Measurements from ENCODE around the gene PICALM. TPM values are rescaled to one million over a fixed set of nuclear protein-coding genes. Genes with fewer than 3 reads are reported as not detected.

The PICALM gene
- total and polyA plus RNA-seq, 2 of the 4 experiments (the other 2 are of a cell fraction), result 235 to 453 TPM

GRCh38 chr11:85976525-85976924 lies 92.4 kb downstream of the PICALM start:
- Histone ChIP-seq H3K79me1 (ENCODE audit: low read depth in 1 of 2, low read length in 2 of 2) (peaks cover 30 to 56% of the 10 kb centered on the region in 2 experiments), H2AK9ac (replicated peaks; ENCODE audit: low read depth, low read length, poor library complexity) (no peak overlapping the region), H2AK5ac (ENCODE audit: low read depth, low read length) (no peak overlapping the region), H3K4me3 (ENCODE audit: insufficient read depth, low read depth, low read length) (no peak overlapping the region), H3K27ac (ENCODE audit: insufficient read depth, low read length) (no peak overlapping the region), H2BK20ac (ENCODE audit: low read depth, low read length) (no peak overlapping the region), H3K56ac (ENCODE audit: extremely low read depth, insufficient read depth, low read length) (no peak overlapping the region), H2BK15ac (ENCODE audit: low read depth, low read length) (no peak overlapping the region), H3K36me3 (ENCODE audit: control insufficient read depth, insufficient read depth, low read length) (peaks cover 38% of the 10 kb centered on the region), H3K23ac (ENCODE audit: low read depth, low read length) (no peak overlapping the region), H3K9ac (ENCODE audit: low read depth, low read length) (no peak overlapping the region), H2BK5ac (ENCODE audit: low read depth, low read length, poor library complexity, severe bottlenecking) (no peak overlapping the region), H3K14ac (replicated peaks; ENCODE audit: low read depth, low read length) (no peak overlapping the region), H3K27me3 (ENCODE audit: control insufficient read depth, insufficient read depth, low read length) (no peaks in the 10 kb centered on the region), H4K8ac (ENCODE audit: low read depth in 2 of 2, low read length in 2 of 2) (no peak overlapping the region), H3K9me3 (ENCODE audit: control insufficient read depth, insufficient read depth, low read length) (no peaks in the 10 kb centered on the region), H3K4me2 (ENCODE audit: low read depth, low read length) (no peak overlapping the region), H4K20me1 (ENCODE audit: insufficient read depth, low read length) (peaks cover 14% of the 10 kb centered on the region; the same call in 1 of the 2 replicates), H3K4ac (ENCODE audit: low read depth, low read length) (no peak overlapping the region), H3K9me1 (ENCODE audit: insufficient read depth, low read length) (no peaks in the 10 kb centered on the region), H2BK120ac (ENCODE audit: low read depth, low read length) (no peak overlapping the region), H3K4me1 (ENCODE audit: control insufficient read depth, insufficient read depth, low read length) (peaks cover 2% of the 10 kb centered on the region), H2AFZ (replicated peaks; ENCODE audit: low read length, poor library complexity) (no peak overlapping the region), H4K91ac (ENCODE audit: insufficient read depth, low read depth, low read length) (no peak overlapping the region), H3K18ac (ENCODE audit: low read depth, low read length) (no peak overlapping the region), H4K5ac (ENCODE audit: low read depth, low read length) (no peak overlapping the region)
- no peak for DNase-seq
- BruUV-seq (replicated peaks), result no TSS peak
- ChIA-PET CTCF (no interaction called here), POLR2A (ENCODE audit: unreplicated experiment) (no interaction called here)
- TF ChIP-seq SMC3 (IDR thresholded peaks at IDR 0.05; ENCODE audit: low read depth, low read length) (no peak), MAFK (IDR thresholded peaks at IDR 0.05; ENCODE audit: low read depth, low read length) (no peak), CHD1 (IDR thresholded peaks at IDR 0.05; ENCODE audit: low read depth, low read length) (no peak), RCOR1 (IDR thresholded peaks at IDR 0.05; ENCODE audit: insufficient replicate concordance, low read length) (no peak), RAD21 (IDR thresholded peaks at IDR 0.05; ENCODE audit: low read length) (no peak), CTCF (conservative IDR thresholded peaks at IDR 0.05; ENCODE audit: low read depth, low read length) (no peak), MAZ (IDR thresholded peaks at IDR 0.05; ENCODE audit: borderline replicate concordance, low read depth, low read length) (no peak), FOS (IDR thresholded peaks at IDR 0.05; ENCODE audit: low read depth, low read length) (no peak), CEBPB (IDR thresholded peaks at IDR 0.05; ENCODE audit: low read depth, low read length) (no peak), USF2 (IDR thresholded peaks at IDR 0.05; ENCODE audit: low read depth, low read length) (no peak), RFX5 (IDR thresholded peaks at IDR 0.05; ENCODE audit: low read depth, low read length) (no peak), NFE2L2 (IDR thresholded peaks at IDR 0.05; ENCODE audit: low read depth, low read length) (no peak), BHLHE40 (IDR thresholded peaks at IDR 0.05; ENCODE audit: low read depth, low read length) (no peak), MXI1 (IDR thresholded peaks at IDR 0.05; ENCODE audit: borderline replicate concordance, low read depth, low read length) (no peak), ELK1 (IDR thresholded peaks at IDR 0.05; ENCODE audit: borderline replicate concordance, low read depth, low read length) (no peak), POLR2A (IDR thresholded peaks at IDR 0.05; ENCODE audit: low read depth, low read length) (no peak)
- in situ Hi-C loops (cut with MboI; ENCODE audit: low sequenced_read_pairs) (no loop called here), intact Hi-C loops (cut with micrococcal nuclease) (loop anchor here (5.0 kb wide), 1 partner anchor 36 kb away; no protein-coding TSS in a partner anchor), dilution Hi-C loops (cut with HindIII; ENCODE audit: low sequenced_read_pairs, unreplicated experiment) (no loop called here)
- WGBS, 2 experiments (ENCODE audit: extremely low coverage in 2 of 2, insufficient read length in 1 of 2), result no CpG with 5 or more reads among the region's 1 CpG
- ATAC-seq (ENCODE audit: low read depth), result no peak

All from IMR-90 (cell line).